Ureter (tissue), 1 donor: Measurements from ENCODE around the gene KRT3. TPM values are rescaled to one million over a fixed set of nuclear protein-coding genes. Genes with fewer than 3 reads are reported as not detected.
"Not testable (repeated sequence)": the region's sequence is repeated elsewhere in the genome, so short reads cannot be mapped to it uniquely, and the experiment has no call there.

ENCODE experiments used
- DNase-seq: peaks from one replicate; pipeline ENCODE4 v3.0.0-alpha.2; 2020; ENCODE audit warnings: low spot score
- total RNA-seq: library from RNA; stranded (reverse); gene quantifications from one replicate; pipeline ENCODE4 v1.2.4, GENCODE V29; 2023
- donor health status: DM: yes; HTN: yes; CAD: no.

Gene KRT3
- total RNA-seq, 1 donor from 2014 or later: not detected

DNA sequence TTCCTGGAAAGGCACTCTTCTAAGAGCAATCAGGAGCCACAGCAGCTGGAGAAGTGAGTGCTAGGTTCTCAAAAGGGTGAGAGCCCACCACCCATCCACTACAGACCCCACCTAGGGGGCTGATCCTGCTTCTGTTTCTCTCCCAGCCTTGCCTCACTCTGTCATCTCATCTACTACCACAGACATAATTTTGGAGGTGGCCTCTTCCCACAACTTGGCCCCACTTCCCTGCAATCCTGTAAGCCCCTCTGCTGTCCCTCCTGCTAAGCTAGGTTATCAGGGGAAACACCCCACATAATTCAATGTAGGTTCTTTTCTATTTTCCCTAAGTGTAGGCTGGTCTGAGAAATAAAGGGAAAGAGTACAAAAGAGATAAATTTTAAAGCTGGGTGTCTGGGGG is 35.3 kb downstream of the KRT3 start:
- no peak for DNase-seq

DNA sequence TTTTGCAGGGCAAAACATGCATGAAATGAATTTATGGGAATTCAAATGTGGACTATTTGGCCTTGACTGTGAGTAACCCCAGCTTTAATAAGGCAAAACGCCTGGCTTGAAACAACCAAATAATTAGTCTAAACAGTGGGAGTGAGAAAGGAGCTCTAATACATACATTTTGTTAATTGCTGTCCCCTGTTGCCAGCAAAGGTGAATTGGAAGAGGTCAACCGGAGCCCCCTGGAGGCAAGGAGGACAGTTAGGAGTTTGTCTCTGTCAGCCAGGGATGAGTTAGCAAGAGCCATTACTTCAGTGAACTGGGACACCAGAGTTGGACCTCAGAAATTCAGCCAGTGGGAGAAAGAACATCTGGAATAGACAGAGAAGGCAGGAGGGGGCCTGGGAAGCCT is 36.2 kb downstream of the KRT3 start:
- no peak for DNase-seq

DNA sequence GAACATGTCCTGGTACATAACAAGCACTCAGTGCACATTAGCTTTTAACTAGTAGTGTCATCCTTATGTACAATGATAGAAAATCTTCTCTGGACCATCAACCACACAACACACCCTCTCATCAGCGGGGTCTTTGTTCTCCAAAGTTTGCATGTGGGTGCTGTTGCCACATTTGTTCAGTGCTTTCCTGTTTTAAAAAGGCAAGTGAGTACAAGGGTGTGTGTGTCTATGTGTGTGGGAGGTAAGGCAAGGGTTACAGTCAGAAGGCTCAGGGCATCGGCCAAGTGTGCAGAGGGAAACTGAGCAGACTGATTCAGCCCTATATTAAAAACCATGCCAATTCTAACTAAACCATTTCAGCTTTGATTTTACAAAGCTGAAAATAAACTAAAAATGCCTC is 36.7 kb downstream of the KRT3 start:
- no peak for DNase-seq

DNA sequence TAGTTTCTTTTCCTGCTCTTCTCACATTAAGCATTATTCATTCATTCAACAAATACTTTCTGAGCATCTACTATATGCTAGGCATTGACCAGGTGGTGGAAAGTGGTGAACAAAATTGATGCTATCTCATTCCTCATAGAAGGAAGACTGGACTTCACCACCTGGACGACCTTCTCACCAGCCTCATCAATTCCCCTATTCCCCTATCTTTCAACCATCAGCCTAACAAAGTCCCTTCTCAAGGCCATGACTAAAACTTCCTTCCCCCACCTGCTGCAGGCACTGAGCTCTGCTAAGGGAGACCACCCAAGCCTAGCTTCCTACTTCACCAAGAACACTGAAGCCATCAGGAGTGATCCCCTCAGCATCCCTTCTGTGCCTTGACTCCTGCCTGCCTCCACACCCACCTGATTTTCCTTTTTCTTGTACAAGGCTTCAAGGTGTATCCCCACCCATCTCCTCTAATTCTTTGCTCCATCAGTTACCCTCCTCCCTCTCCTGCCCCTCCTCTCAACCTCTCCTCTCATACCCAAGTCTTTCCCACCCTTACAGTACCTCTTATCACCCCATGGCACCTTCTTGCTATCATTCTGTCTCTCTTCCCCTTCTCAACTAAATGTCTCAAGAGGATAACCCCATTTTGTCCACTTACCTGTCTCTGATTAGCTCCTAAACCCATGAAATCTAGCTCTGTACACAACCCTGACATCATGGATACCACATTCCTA is 38.3 kb downstream of the KRT3 start:
- DNase-seq: no peak

DNA sequence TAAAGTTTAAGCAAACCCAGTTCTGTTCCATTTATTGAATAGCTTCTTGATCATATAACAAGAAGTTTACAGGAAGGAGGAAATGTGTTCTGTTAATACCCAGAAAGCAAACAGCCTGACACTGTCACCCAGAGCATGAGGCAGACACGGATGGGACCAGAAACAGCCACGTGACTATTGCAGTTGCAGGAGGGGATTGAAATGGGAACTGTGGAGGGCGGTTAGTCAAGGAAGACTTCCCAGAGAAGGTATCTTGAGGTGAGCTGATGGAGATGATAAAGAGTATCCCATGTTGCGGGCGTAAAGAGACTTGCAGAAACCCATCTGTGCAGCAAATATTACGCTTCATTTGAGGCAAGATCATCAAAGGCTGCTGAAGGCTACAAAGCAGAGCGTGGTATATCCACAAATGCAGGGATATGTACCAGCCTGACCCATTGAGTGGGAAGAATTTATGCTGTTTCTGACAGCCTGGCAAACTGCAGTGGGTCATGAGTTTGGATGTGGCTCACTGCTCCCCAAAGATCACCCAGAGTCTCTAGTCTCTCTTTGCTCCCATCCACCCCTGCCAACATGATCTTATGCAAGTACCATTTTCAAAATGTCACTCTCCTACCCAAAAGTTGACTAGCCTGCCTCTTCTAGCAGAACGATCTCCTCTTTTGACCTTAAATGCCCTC is 39.5 kb downstream of the KRT3 start:
- DNase-seq: no peak

DNA sequence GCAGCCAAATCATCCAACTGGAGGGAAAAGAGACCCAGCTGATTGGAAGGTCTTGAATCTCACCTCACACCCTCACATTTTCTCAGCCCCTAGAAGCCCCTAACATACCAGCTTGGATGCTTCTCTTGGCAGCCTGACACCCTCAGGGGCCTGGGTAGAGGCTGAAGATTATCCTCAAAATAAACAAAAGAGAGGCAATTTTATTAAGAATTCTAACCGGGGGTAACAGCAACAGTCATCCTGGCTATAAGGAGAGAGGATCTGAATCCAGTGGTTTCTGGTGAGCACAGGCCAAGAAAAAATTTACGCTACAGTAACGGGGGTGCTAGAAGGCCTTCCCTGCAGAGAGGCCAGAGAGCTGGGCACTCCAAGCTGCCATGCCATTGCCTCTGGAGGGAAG is 40.4 kb downstream of the KRT3 start:
- DNase-seq: no peak

DNA sequence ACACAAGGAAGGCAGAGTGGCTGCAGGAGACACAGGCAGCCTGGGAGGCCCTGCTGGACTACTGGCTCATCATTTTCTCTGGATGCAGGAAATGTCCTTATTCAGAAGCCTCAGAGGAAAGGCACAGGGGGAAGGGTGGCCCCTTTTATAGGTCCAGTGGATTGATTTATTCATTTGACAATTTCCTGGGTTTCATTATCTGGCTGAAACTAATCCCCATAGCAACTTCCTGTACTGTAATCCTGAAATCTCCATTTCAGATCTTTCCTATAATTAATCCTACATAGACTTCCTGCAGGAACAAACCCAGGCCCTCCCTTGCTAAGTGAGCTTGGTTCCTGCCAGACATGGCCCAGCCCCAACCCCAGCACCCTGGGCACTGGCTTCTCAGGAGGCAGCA is 41.8 kb downstream of the KRT3 start:
- DNase-seq: no peak

DNA sequence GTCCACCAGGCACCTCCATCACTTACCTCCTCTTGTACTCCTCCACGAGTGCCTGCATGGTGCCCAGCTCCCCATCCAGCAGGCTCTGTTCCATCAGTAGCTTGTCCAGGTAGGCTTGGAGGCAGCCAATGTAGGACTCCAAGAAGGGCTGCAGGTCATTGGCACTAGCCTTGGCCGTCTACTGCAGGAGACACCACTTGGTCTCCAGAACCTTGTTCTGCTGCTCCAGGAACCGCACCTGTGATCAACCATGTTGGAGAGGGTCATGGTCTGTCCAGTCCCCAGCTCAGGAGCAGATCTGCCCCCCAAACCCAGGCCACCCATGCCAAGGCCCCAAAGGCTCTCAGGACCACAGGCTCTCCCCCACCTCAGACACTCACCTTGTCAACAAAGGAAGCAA is 42.6 kb downstream of the KRT3 start:
- no peak for DNase-seq

DNA sequence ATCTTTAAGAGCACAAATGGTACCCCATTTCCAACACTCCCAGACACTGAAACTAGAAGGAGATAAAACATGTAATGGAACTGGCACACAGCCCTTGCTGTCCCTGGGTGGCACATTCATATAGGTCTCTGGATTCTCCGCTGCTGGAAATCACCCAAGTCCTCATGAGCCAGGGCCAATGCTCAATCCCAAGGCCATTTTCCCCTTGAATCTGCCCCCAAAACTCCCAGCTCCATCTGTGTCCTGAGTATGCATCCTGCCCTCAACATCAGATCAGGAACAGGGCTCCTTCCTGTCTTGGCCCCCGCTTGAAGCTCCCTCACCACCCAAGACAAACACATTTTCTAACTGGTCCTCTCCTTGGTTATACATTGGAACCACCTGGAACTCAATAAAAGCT is 43.4 kb downstream of the KRT3 start:
- DNase-seq: no peak

DNA sequence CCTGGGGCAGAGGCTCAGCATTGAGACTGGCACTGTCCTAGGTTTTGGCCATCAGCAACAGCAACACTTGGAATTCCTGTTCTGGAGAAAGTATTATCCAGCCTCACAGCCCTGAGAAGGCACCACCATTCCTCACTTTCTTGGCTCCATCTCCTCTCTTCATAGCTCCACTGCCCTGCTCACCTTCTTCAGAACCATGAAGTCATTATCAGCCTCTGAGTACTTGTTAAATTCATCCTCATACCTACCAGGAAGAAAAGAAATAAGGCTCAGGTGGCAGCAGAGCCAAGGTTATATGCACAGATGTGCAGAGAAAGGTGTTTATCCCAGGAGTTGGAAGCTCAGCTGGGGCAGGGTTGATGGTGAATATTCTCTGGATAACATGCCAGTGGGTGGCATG is 44.1 kb downstream of the KRT3 start:
- no peak for DNase-seq

DNA sequence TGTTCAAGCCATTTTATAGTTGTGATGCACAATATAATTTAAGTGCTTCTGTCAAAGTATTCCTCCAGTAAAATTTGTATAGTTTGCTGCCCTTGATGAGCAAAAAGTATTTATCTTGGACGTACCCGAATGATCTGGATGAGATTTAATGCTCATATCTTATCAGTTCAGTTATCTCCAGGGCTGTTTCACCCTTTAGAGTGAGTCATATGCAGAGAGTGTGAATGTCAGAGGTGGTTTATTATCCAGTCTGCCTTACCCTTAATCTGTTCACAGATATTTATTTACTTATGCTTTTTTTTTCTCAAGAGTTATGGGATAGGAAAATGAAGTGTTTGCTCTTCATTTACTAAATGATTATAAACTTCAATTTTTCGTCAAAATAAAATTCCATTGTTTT is 45.4 kb downstream of the KRT3 start:
- not testable (repeated sequence) for DNase-seq

DNA sequence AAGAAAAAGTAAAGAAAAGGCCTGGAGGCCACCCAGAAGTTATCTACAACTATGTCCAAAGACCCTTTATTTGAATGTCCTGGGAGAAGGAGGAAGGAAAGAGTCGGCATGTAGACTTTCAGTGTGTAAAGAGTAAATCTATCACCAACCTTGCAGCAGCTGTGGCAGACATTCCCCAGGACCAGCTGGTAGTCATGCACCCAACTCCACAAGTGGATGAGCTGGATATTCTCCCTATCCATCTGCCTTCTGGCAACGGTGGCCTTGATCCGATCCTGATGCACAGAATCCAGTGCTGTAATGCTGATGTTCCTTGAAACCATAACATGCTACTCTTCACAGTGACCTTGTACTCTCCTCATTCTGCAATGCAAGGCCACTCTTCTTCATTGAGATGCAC is 46.1 kb downstream of the KRT3 start:
- no peak for DNase-seq

DNA sequence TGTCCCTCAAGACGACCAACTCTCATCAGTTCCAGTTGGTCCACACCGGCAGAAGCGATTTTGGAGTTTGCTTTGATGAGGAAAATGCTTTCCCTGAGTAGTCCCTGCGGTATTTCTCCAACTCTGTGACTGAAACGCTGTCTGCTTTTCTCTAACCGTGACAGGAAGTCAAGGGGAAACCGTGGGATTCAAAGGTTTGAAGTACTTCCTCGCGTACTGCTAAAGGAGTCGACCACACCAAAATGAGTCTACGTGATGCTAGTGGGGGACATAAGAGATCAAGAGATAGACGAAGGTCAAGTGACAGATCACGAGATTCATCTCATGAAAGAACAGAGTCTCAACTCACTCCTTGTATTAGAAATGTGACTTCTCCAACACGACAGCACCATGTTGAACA is 47.3 kb downstream of the KRT3 start:
- DNase-seq: no peak

DNA sequence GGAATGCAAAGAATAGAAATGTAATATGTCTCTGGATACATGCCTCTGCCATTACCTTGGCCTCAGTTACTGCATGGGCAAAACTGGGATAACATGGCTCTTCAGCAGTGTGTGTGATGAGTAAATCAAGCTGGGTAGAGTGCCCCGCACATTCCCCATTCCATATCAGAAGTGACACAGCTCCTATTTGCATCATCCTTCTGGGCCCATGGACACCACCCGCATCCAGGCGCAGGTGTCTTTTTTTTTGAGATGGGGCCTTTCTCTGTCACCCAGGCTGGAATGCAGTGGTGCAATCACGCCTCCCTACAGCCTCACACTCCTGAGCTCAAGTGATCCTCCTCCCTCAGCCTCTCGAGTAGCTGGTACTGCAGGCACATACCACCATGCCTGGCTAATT is 50.4 kb downstream of the KRT3 start:
- no peak for DNase-seq

DNA sequence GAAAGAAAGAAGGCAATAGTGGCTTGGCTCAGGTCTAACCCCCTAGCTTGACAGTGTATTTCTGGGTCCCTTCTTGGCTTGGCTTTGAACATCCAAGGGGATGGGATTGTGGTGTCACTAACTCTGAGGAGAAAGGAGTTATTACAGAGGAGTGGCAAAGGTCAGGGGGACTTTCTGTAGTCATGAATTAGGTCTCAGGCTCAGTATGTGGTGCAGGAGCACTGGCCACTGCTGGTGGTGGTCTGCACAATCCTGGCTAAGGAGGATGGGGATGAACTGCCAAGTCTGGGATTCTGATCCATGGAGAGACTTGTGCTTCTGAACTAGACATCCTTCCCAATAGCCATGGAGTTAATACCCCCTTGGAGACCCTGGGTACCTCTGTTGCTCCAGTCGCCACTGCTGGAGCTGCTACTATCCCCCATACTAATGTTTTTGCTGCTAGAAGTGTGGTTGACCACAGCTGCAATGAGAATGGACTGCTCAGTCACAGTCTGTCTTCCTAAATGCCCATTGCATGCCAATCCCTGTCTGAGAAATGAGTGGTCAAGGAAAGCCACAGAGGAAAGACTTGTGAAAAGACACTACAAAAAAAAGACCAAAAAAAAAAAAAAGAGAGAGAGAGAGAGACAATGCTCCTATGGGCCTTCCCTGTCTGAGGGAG is 51.3 kb downstream of the KRT3 start:
- no peak for DNase-seq

DNA sequence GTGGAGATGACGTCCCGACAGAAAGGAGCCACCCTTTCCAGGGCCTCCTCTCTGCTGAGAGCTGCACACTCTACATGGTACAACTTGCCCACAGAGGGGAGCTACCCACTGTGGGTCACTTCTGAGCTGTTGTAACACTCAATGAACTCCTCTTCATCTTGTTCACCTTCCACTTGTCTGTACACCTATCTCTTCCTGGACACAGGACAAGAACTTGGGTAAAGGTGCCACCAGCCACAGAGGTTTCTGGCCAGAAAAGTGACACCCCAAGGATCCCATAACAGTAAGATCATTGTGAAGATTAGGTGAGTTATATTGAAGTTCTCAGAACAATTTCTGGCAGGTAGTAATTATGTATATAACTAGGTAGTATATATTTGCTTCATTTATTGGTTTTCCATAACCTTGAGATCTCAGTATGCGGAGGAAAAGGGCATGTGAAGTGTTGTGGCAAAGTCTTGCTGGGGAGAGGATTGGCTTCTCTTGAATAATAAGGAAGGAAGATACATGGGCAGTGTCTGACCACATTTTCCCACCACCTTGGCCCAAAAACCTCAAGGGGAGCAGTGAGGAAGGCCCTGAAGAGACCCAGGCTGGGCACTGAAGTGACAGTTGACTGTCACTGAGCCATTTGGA is 53.0 kb downstream of the KRT3 start:
- no peak for DNase-seq

DNA sequence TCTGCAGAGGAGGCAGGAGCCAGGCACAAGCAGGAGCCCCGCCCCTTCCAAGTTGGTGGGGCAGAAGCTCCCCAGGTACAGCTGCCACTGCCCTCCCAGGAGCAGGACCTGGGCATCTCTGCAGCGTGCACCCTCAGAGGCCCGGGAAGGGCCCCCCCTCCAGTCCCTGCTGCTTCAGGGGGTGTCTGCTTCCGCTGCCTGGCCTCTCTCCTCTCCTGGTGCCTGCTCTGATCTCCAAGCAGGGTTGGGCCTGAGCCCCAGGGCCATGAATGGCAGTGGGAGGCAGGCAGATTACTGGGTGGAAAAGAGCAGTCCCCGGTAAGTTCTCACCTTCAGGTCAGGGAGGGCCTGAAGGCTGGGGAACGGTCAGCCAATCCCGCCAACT is 53.7 kb downstream of the KRT3 start:
- DNase-seq: no peak

DNA sequence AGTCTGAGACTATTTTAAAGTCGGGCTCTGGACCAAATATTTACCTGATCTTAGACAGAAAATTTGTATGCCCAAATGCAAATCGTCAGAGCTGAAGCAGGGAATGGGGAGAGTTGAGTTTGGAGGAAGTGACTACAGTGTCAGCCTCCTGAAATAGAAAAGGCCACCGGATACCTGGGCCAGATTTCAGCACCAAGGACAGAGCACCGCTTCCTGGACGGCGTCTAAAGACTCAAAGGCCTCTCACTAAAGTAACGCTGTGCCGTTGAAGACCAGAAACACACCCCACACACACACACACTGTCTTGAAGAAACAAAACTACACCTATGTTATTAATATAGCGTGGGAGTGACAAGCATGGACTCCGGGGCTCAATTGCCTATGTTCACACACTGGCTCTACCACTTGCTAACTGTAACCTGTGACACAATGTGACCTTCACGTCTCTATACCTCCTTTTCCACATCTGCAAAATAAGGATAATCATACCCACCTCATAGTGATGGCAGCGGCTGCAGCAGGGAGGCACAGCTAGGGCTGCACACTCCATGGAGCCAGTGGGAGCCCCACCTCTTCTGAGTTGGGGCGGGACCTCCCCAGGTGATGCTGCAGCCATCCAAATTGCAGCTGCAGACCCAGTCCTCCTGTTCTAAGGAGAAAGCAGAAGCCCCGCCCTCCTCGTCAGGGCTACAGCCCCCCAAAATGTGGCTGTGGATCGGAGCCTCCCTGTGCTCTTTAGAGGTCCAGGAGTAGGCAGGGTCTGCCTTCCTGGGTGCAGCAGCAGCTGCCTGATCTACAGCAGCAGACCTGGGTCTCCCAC is 54.3 kb downstream of the KRT3 start:
- peak; percentile 58 for DNase-seq

DNA sequence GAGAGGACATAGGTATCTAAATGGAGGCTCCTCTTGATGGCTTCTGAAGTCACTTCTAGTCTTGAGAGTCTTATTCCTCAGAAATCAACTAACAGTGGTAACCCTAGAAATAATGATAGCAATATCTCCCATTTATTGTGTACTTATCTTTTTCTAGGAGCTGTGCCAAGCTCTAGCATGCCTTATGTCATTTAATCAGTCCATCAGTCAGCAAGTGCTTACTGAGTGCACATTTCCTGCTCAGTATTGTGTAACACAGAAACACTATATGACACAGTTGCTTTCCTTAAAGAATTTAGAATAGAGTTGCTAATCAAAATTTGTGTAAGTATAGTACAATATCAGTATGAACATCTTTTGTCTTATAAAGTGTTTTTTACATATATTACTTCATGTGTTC is 55.3 kb downstream of the KRT3 start:
- no peak for DNase-seq

DNA sequence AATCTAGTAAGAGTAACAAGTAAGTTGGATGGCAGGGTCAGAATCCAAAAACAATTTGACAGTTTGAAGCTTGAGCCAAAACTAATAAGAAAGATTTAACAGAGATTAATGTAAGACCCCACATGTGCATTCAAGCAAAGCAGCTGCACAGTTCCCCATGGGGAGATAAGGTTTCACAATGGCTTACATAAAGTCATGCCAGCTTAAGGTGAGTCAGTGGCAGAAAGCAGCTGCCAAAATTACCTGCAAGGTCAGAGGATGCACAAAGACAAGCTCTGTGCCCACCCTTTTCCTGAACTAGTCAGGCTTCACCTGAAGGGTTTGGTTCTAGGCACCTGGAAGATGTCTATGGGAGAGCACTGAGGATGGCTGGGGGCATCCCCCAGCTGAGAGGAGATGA is 56.0 kb downstream of the KRT3 start:
- no peak for DNase-seq
